Skeletal muscle tissue (tissue), 4 donors: ENCODE results near the gene PTPRT. TPM values are rescaled to one million over a fixed set of nuclear protein-coding genes. Genes with fewer than 3 reads are reported as not detected.

ENCODE experiments used
- H3K27ac ChIP-seq: one replicate; pipeline ENCODE4 v1.7.0; 2013; ENCODE audit warnings: mild to moderate bottlenecking, low read depth, low read length, inconsistent platforms
- H3K27me3 ChIP-seq, 3 donors: one replicate each; pipeline ENCODE4 v1.7.0; 2013; ENCODE audit warnings: low read length in 3 of 3; ENCODE audit not compliant: control insufficient read depth in 3 of 3, insufficient read depth in 3 of 3
- H3K36me3 ChIP-seq, 3 donors: one replicate each; pipeline ENCODE4 v1.7.0; 2013; ENCODE audit warnings: low read length in 3 of 3; ENCODE audit not compliant: control insufficient read depth in 3 of 3, insufficient read depth in 3 of 3
- H3K4me1 ChIP-seq, 3 donors: one replicate each; pipeline ENCODE4 v1.7.0; 2013; ENCODE audit warnings: low read length in 3 of 3, mild to moderate bottlenecking in 3 of 3; ENCODE audit not compliant: control insufficient read depth in 3 of 3, insufficient read depth in 3 of 3
- H3K4me3 ChIP-seq, 3 donors: one replicate each; pipeline ENCODE4 v1.7.0; 2013; ENCODE audit warnings: low read length in 3 of 3
- H3K9ac ChIP-seq, 3 donors: one replicate each; pipeline ENCODE4 v1.7.0; 2013; ENCODE audit warnings: low read length in 3 of 3, mild to moderate bottlenecking in 3 of 3, moderate library complexity in 2 of 3, low read depth in 1 of 3
- H3K9me3 ChIP-seq, 3 donors: one replicate each; pipeline ENCODE4 v1.7.0; 2013; ENCODE audit warnings: low read length in 3 of 3; ENCODE audit not compliant: control insufficient read depth in 3 of 3
- total RNA-seq: library from RNA; depleted of rRNA; stranded (reverse); fragments of >200 nt; gene quantifications from one replicate; pipeline ENCODE4 v1.2.3, GENCODE V29; 2014
- donor health status: Osteomylitis.

PTPRT gene
- total RNA-seq, 1 donor from 2014 or later, result 1.0 TPM

- H3K9me3 ChIP-seq, result no peaks in the 10 kb centered on the region
- H3K9ac ChIP-seq, result no peak overlapping the region
- H3K27me3 ChIP-seq, result peaks cover 0 to 3% (median 0%) of the 10 kb centered on the region in 3 donors
- H3K4me1 ChIP-seq, result no peaks in the 10 kb centered on the region
- no peak overlapping the region for H3K27ac ChIP-seq
- H3K36me3 ChIP-seq, result no peaks in the 10 kb centered on the region
- H3K4me3 ChIP-seq, result no peak overlapping the region
Measured at GRCh38 chr20:42276718-42277602, 912.7 kb downstream of the PTPRT start.

DNA sequence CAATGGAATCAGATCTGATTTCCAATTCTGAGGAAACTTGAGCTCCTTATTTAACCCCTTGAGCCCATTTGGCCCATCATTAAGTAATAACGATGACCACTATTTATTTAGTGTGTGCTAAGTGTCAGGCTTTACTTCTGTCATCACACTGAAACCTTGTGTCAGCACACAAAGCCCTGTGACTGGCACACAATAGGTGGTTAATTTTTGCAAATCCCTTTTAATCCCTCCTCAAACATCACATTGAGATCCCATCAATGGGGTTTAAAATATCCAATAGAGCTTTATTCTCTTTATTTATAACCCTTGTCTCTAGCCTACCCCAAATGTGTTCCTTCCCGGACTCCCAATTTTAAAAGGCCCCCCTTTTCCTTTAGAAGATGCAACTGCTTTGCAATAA, 914.7 kb downstream of the PTPRT start:
- Histone ChIP-seq H3K4me3 (no peak overlapping the region), H3K4me1 (no peaks in the 10 kb centered on the region), H3K27ac (no peak overlapping the region), H3K9ac (no peak overlapping the region), H3K27me3 (peaks cover 0 to 3% (median 0%) of the 10 kb centered on the region in 3 donors), H3K36me3 (no peaks in the 10 kb centered on the region), H3K9me3 (no peaks in the 10 kb centered on the region)

- Histone ChIP-seq H3K36me3 (no peaks in the 10 kb centered on the region), H3K4me1 (no peaks in the 10 kb centered on the region), H3K9me3 (no peaks in the 10 kb centered on the region), H3K27ac (no peak overlapping the region), H3K4me3 (no peak overlapping the region), H3K9ac (no peak overlapping the region), H3K27me3 (no peaks in the 10 kb centered on the region)
Measured at GRCh38 chr20:42272516-42272915, 917.2 kb downstream of the PTPRT start.

GRCh38 chr20:42270539-42270938, 919.2 kb downstream of the PTPRT start:
- H3K4me1 ChIP-seq, result no peaks in the 10 kb centered on the region
- no peak overlapping the region for H3K4me3 ChIP-seq
- H3K27me3 ChIP-seq, result no peaks in the 10 kb centered on the region
- no peak overlapping the region for H3K27ac ChIP-seq
- H3K9me3 ChIP-seq, result no peaks in the 10 kb centered on the region
- H3K36me3 ChIP-seq, result no peaks in the 10 kb centered on the region
- no peak overlapping the region for H3K9ac ChIP-seq

DNA sequence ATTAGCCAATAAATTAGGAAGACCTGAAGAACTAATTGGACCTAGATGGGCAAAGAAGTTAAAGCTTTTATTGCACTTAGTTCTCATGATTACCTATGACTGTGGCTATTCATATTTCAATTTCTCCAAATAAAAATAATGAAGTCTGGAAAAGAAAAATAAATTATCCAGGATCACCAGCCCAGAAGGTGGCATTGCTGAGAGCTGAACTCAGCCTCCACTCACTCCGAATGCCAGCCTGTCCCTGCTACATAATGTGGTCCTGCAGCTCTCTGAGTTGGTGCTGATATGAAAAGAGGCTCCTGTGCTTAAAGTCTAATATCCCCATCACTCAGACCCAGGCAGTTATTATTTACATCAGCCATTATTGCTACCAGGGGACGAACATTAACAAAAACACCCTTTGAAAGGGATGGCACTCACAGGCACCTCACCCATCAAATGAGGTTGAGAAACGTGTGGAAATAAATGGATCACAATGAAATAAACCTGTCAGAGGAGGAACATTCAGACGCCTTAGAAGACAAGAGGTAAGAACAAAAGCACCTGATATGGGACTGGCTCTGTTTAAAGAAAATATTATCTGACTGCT, 921.8 kb downstream of the PTPRT start:
- Histone ChIP-seq H3K9ac (no peak overlapping the region), H3K9me3 (no peaks in the 10 kb centered on the region), H3K27ac (no peak overlapping the region)

GRCh38 chr20:42261766-42262270, 927.9 kb downstream of the PTPRT start:
- H3K9me3 ChIP-seq, result no peaks in the 10 kb centered on the region
- no peaks in the 10 kb centered on the region for H3K4me1 ChIP-seq
- H3K27ac ChIP-seq, result no peak overlapping the region
- H3K36me3 ChIP-seq, result no peaks in the 10 kb centered on the region
- no peak overlapping the region for H3K9ac ChIP-seq
- H3K27me3 ChIP-seq, result peaks cover 0 to 2% (median 0%) of the 10 kb centered on the region in 3 donors
- H3K4me3 ChIP-seq, result no peak overlapping the region

More for the DNA sequence above, 921.8 kb downstream of the PTPRT start:
- Histone ChIP-seq H3K27me3 (no peaks in the 10 kb centered on the region), H3K36me3 (no peaks in the 10 kb centered on the region), H3K4me3 (no peak overlapping the region), H3K4me1 (no peaks in the 10 kb centered on the region)

GRCh38 chr20:42260184-42260583, 929.5 kb downstream of the PTPRT start:
- Histone ChIP-seq H3K9ac (no peak overlapping the region), H3K9me3 (no peaks in the 10 kb centered on the region), H3K27me3 (peaks cover 0 to 2% (median 0%) of the 10 kb centered on the region in 3 donors), H3K4me1 (no peaks in the 10 kb centered on the region), H3K27ac (no peak overlapping the region), H3K36me3 (no peaks in the 10 kb centered on the region), H3K4me3 (no peak overlapping the region)

GRCh38 chr20:42259389-42259788, 930.3 kb downstream of the PTPRT start:
- H3K9ac ChIP-seq, result no peak overlapping the region
- H3K27ac ChIP-seq, result no peak overlapping the region
- no peaks in the 10 kb centered on the region for H3K9me3 ChIP-seq
- peaks cover 0 to 2% (median 0%) of the 10 kb centered on the region in 3 donors for H3K27me3 ChIP-seq
- H3K4me1 ChIP-seq, result no peaks in the 10 kb centered on the region
- H3K4me3 ChIP-seq, result no peak overlapping the region
- no peaks in the 10 kb centered on the region for H3K36me3 ChIP-seq

GRCh38 chr20:42258564-42259302, 931.0 kb downstream of the PTPRT start:
- Histone ChIP-seq H3K4me3 (no peak overlapping the region), H3K27me3 (peaks cover 0 to 2% (median 0%) of the 10 kb centered on the region in 3 donors), H3K36me3 (no peaks in the 10 kb centered on the region), H3K4me1 (no peaks in the 10 kb centered on the region), H3K9ac (no peak overlapping the region), H3K27ac (no peak overlapping the region), H3K9me3 (no peaks in the 10 kb centered on the region)
